ENCODE measurements around the gene CCDC80. TPM values are rescaled to one million over a fixed set of nuclear protein-coding genes. Genes with fewer than 3 reads are reported as not detected.

The CCDC80 gene
- total RNA-seq, 6 experiments from 2014 or later, result 326 to 388 (median 358) TPM

GRCh38 chr3:112656043-112656442 lies 15.1 kb upstream of the CCDC80 start:
- Mint-ChIP-seq H3K4me3 (no peak overlapping the region), H3K36me3 (ENCODE audit: low read depth) (peaks cover 9% of the 10 kb centered on the region; the same call in 1 of the 2 replicates), H3K27ac (peak overlapping the region; percentile 86), H3K4me1 (ENCODE audit: low read depth) (peaks cover 71% of the 10 kb centered on the region), H3K9me3 (no peaks in the 10 kb centered on the region; the same call in 1 of the 2 replicates), H3K27me3 (ENCODE audit: insufficient read depth) (no peaks in the 10 kb centered on the region)
- TF ChIP-seq CTCF (IDR thresholded peaks at IDR 0.05), result no peak
- DNase-seq, result no peak

GRCh38 chr3:112654979-112655378 lies 14.0 kb upstream of the CCDC80 start:
- DNase-seq, result no peak
- TF ChIP-seq CTCF (IDR thresholded peaks at IDR 0.05), result peak; percentile 58
- Mint-ChIP-seq H3K4me3 (peak overlapping the region; percentile 86), H3K27me3 (ENCODE audit: insufficient read depth) (no peaks in the 10 kb centered on the region), H3K36me3 (ENCODE audit: low read depth) (peaks cover 9% of the 10 kb centered on the region; the same call in 1 of the 2 replicates), H3K4me1 (ENCODE audit: low read depth) (peaks cover 82% of the 10 kb centered on the region), H3K9me3 (no peaks in the 10 kb centered on the region), H3K27ac (peak overlapping the region; percentile 86)

DNA sequence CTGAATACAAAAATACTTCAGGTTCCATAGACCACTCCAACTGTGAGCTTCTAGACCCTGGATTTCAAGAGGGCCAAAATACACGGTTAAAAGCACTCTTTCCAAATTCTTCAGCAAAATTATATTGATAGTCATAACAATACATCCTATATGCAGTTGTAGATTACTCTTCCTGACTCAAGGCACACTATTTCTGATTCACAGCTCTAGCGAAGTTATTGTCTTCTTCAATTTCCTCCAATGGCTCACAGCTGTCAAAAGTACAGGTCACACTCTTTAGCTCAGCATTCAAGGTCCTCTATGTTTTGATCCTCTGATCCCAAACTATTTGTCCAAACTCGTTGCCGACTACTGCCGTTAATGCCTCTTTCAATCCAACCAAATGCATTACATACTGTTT lies 13.5 kb upstream of the CCDC80 start:
- Mint-ChIP-seq H3K36me3 (ENCODE audit: low read depth) (peaks cover 9% of the 10 kb centered on the region; the same call in 1 of the 2 replicates), H3K27me3 (ENCODE audit: insufficient read depth) (no peaks in the 10 kb centered on the region), H3K4me3 (peak overlapping the region; percentile 86), H3K9me3 (no peaks in the 10 kb centered on the region), H3K27ac (peak overlapping the region; percentile 86), H3K4me1 (ENCODE audit: low read depth) (peaks cover 87% of the 10 kb centered on the region)
- no peak for TF ChIP-seq CTCF (IDR thresholded peaks at IDR 0.05)
- no peak for DNase-seq

DNA sequence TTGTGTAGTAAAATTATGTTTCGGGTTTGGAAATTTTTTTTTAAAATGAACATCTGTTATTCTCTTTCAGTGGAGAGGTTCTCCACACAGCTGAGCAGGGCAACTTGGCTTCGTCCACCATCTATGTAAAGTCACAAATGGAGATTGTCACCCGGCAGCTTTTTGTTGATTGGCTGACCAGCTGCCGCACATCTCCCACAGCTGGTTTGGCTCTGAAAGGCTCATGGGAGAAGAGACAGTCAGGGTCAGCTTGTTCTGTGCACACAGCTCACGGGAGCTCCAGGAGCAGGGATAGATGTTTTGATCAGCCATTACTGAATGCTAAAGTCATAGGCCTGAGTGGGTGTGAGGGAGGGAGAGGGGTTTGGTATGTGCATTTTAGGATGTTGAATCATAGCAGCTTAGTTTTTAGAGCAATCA lies 12.9 kb upstream of the CCDC80 start:
- peak; percentile 86 for DNase-seq
- Mint-ChIP-seq H3K27ac (peak overlapping the region; percentile 86), H3K36me3 (ENCODE audit: low read depth) (peaks cover 10% of the 10 kb centered on the region), H3K4me3 (peak overlapping the region; percentile 86), H3K27me3 (ENCODE audit: insufficient read depth) (no peaks in the 10 kb centered on the region), H3K4me1 (ENCODE audit: low read depth) (peaks cover 93% of the 10 kb centered on the region), H3K9me3 (no peaks in the 10 kb centered on the region)
- TF ChIP-seq CTCF (IDR thresholded peaks at IDR 0.05), result no peak

- Mint-ChIP-seq H3K27ac (peak overlapping the region; percentile 86), H3K27me3 (ENCODE audit: insufficient read depth) (no peaks in the 10 kb centered on the region), H3K36me3 (ENCODE audit: low read depth) (peaks cover 13% of the 10 kb centered on the region), H3K4me1 (ENCODE audit: low read depth) (peaks cover 95% of the 10 kb centered on the region), H3K4me3 (peak overlapping the region; percentile 86), H3K9me3 (no peaks in the 10 kb centered on the region)
- TF ChIP-seq CTCF (IDR thresholded peaks at IDR 0.05), result no peak
- peak; percentile 96 for DNase-seq
Observed at GRCh38 chr3:112653209-112653871, 12.4 kb upstream of the CCDC80 start.

Measured in HFFc6 (cell line).